Activated naive CD4-positive, alpha-beta T cell treated with anti-CD3 and anti-CD28 coated beads, Interleukin-2, amount 50 U/mL, for 72 hours (primary cell): ENCODE results near the gene UCP3. TPM values are rescaled to one million over a fixed set of nuclear protein-coding genes. Genes with fewer than 3 reads are reported as not detected.

Experiments
- ATAC-seq, 2 donors: fragments of 150-1000 bp; cut with Tn5 transposase; 2 replicates each; pipeline ENCODE4 v1.10.0; 2021; ENCODE audit warnings: mild to moderate bottlenecking in 2 of 2, moderate library complexity in 2 of 2
- DNase-seq, 2 donors: peaks; one replicate each; pipeline ENCODE4 v3.0.0; 2021 to 2022; ENCODE audit warnings: low spot score in 2 of 2
- H3K27ac Mint-ChIP-seq, 2 donors: one replicate each; pipeline ENCODE4 v1.8.0; 2022; ENCODE audit warnings: mild to moderate bottlenecking in 2 of 2, mixed read lengths in 2 of 2
- H3K36me3 Mint-ChIP-seq, 2 donors: one replicate each; pipeline ENCODE4 v1.8.0; 2022; ENCODE audit warnings: mixed read lengths in 2 of 2
- H3K9me3 Mint-ChIP-seq, 2 donors: one replicate each; pipeline ENCODE4 v1.8.0; 2022; ENCODE audit warnings: mixed read lengths in 2 of 2
- total RNA-seq, 2 donors: library from RNA; stranded (reverse); gene quantifications; one replicate each; pipeline ENCODE4 v1.2.3, GENCODE V29; 2022

Gene UCP3
- total RNA-seq: 1 to 10 TPM; 1.5 to 2.7 TPM

- Mint-ChIP-seq H3K9me3 (peaks cover 0 to 4% of the 10 kb centered on the region in 2 donors), H3K27ac (peak within 1 kb of the TSS; percentile 98 to 100)
These were observed at the start of gene UCP3 for GRCh38 chr11:74008373-74009229. Gene UCP3, minus strand, starts transcription at chr11:74009085. Its CDS starts 2,043 bp downstream, at chr11:74007042.

GRCh38 chr11:74057249-74058151 lies 48.6 kb upstream of the UCP3 start:
- DNase-seq: no peak
- Mint-ChIP-seq H3K27ac (peak overlapping the region in 1 of 2 donors; percentile 15), H3K36me3 (peaks cover 13 to 16% of the 10 kb centered on the region in 2 donors), H3K9me3 (peaks cover 0 to 4% of the 10 kb centered on the region in 2 donors)
- ATAC-seq: no peak

More at GRCh38 chr11:74008373-74009229, at the start of gene UCP3:
- H3K36me3 Mint-ChIP-seq: peaks cover 0 to 9% of the 10 kb centered on the region in 2 donors
- DNase-seq (no peak), ATAC-seq (no peak)

DNA sequence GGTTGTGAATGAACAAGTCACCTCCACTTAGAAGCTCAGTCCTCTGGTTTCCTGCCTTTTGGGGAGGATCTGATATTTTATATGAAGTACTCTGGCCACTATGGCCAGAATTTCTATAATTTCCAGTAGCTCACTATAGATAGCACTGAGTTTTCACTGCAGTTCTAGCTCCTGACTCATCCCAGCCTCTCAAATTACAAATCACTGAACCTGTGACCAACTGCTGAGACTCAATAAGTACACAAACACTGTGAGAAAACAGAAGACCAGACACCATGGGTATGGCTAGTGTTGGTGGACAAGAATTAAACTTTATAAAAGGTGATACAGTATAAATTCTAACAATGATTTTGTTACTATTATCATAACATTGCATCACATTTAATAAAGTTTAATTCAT lies 47.1 kb upstream of the UCP3 start:
- ATAC-seq (no peak), DNase-seq (no peak)
- H3K36me3 Mint-ChIP-seq: peaks cover 0 to 9% of the 10 kb centered on the region in 2 donors
- H3K9me3 Mint-ChIP-seq: peaks cover 0 to 4% of the 10 kb centered on the region in 2 donors
- H3K27ac Mint-ChIP-seq: no peak overlapping the region

DNA sequence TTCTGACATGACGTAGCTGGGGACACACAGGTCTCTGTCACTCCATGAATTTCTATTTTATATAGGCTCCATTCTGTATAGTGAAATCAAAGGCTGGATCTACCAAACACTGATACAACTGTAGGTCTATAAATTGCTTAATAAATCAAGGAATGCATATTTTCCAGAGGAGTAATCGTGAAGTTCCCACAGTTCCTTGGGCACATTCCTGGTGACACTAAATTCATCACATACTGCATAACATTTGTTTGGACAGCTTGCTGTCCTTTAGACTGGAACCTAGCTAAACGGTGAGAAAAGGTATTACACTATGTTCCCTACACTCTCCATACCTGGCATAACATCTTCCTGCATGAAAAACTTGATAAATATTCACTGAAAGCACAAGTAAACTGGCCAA lies 41.6 kb upstream of the UCP3 start:
- no peaks in the 10 kb centered on the region for H3K9me3 Mint-ChIP-seq
- DNase-seq (no peak), ATAC-seq (no peak)
- H3K36me3 Mint-ChIP-seq: peaks cover 0 to 4% of the 10 kb centered on the region in 2 donors
- no peak overlapping the region for H3K27ac Mint-ChIP-seq

DNA sequence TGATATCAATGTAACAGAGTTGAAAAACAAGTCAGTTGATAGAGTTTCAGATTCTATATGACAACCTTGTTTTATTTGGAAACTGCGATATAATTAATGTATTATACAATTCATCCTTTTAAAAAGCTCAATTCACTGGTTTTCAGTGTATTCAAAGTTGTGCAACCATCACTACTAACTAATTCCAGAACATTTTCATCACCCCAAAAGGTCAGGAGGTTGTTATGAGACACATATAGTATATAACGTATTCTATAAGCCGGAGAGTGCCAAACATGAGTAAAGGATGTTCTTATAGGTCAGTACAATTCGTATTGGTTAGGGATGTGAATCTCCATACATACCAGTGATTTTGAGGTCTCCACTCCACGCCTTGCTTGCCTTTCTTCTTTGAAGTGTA lies 40.1 kb upstream of the UCP3 start:
- Mint-ChIP-seq H3K36me3 (peaks cover 4 to 5% of the 10 kb centered on the region in 2 donors), H3K9me3 (no peaks in the 10 kb centered on the region), H3K27ac (no peak overlapping the region)
- no peak for DNase-seq
- ATAC-seq: no peak

DNA sequence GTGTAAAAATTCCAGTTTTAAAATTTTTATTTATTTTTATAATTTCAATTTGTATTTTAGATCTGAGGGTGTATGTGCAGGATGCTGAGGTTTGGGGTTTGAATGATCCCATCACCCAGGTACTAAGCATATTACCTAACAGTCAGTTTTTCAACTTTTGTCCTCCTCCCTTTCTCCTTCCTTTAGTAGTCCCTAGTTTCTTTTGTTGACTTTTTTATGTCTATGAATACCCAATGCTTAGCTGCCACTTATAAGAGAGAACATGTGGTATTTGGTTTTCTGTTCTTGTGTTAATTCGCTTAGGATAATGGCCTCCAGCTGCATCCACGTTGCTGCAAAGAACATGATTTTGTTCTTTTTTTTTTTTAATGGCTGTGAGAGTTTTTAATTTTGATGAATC lies 35.7 kb upstream of the UCP3 start:
- ATAC-seq (no peak), DNase-seq (no peak)
- H3K9me3 Mint-ChIP-seq: no peaks in the 10 kb centered on the region
- H3K27ac Mint-ChIP-seq: no peak overlapping the region
- peaks cover 5 to 14% of the 10 kb centered on the region in 2 donors for H3K36me3 Mint-ChIP-seq

DNA sequence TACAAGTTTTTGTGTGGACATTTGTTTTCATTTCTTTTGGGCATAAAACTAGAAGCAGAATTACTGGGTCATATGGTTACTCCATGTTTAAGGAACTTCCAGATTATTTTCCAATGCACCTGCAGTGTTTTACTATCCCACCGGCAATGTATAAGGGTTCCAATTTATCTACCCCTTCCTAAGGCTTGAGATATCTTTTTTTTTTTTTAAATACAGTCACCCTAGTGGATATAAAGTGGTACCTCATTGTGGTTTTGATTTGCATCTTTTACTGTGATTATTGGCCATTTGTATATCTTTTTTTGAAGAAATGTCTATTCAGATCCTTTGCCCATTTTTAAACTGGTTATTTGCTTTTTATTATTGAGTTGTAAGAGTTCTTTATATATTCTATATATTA lies 34.6 kb upstream of the UCP3 start:
- no peak for ATAC-seq
- Mint-ChIP-seq H3K27ac (no peak overlapping the region), H3K9me3 (no peaks in the 10 kb centered on the region), H3K36me3 (peaks cover 5 to 10% of the 10 kb centered on the region in 2 donors)
- no peak for DNase-seq

DNA sequence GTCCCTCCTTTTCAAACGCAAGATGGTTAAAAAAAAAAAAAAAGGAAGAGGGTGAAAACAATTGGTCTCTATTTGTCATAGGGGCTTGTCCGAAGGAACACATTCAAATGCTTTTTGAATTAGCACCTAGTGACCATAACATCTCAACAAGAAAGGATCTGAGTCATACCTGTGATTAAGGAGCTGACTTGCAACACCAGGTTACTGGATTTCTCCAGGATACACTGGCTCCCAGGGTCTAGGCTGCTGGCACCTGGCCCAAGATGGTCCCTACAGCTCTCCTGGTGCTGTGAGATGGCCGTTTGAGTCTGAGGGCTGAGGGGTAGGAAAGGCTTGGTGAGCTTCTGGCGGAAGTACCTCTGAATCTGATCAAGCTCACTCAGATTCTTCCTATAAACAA lies 28.4 kb upstream of the UCP3 start:
- DNase-seq: no peak
- Mint-ChIP-seq H3K27ac (peak overlapping the region in 1 of 2 donors; percentile 14), H3K9me3 (no peaks in the 10 kb centered on the region), H3K36me3 (peaks cover 0 to 10% of the 10 kb centered on the region in 2 donors)
- ATAC-seq: no peak

DNA sequence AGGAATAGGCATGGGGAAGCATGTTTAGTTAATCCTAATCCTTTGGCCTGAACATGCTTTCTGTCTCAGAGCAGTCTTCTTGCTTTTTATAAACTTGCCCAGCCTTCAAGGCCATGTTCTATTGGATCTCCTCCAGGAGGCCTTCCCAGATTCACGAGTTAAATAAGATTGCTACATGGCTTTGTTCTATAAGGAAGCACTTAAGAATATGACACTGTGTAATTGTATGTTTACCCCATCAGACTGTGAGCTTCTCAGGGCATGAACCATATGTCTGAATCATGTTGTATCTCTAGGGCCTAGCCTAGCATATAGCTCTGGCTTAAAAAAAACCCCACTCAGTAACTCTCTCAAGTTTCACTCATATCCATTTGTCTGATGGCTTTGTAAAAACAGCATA lies 26.4 kb upstream of the UCP3 start:
- Mint-ChIP-seq H3K36me3 (peaks cover 0 to 7% of the 10 kb centered on the region in 2 donors), H3K27ac (no peak overlapping the region), H3K9me3 (no peaks in the 10 kb centered on the region)
- ATAC-seq (no peak), DNase-seq (no peak)

- no peaks in the 10 kb centered on the region for H3K9me3 Mint-ChIP-seq
- H3K36me3 Mint-ChIP-seq: peaks cover 0 to 7% of the 10 kb centered on the region in 2 donors
- no peak overlapping the region for H3K27ac Mint-ChIP-seq
- no peak for DNase-seq
- ATAC-seq: peak in 1 of 2 donors; percentile 28
These were observed 24.2 kb upstream of the UCP3 start for GRCh38 chr11:74033046-74033445.

- Mint-ChIP-seq H3K27ac (peak overlapping the region; percentile 35 to 51), H3K9me3 (no peaks in the 10 kb centered on the region), H3K36me3 (peaks cover 2 to 9% of the 10 kb centered on the region in 2 donors)
- ATAC-seq (peak in 1 of 2 donors; percentile 60), DNase-seq (no peak)
These were observed 22.1 kb upstream of the UCP3 start for GRCh38 chr11:74030723-74031676.

DNA sequence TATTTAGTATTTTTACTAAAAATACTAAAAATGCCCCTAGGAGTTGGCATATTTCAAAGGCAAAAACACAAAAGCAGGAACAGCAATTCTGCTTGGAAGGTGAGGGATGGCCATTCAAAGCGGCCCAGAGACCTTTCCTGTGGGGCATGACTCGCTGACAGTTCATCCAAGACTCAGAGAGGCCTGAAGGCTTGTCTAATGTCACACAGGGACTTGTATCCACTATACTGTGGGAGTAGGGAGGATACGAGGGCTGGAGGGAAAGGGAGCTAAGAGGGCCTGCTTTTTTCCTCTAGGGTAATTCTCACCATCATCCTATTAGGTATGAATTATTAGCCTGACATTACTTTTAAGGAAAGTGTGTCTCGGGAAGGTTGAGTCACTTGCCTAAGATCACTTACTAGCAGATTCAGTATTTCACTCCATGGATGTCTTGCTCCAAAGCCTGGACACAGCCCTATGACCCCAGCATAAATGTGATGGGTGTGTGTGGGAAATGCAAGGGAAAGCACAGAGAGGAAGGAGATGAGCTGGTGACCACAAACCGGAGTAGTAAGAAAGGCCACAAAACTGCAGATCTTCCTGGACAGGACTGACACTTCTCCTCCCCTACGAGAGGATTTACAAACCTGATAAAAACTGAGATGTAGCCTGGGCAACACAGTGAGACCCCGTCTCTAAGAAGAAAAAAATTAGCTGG lies 16.7 kb upstream of the UCP3 start:
- Mint-ChIP-seq H3K27ac (peak overlapping the region; percentile 6 to 86), H3K36me3 (peaks cover 12 to 16% of the 10 kb centered on the region in 2 donors), H3K9me3 (no peaks in the 10 kb centered on the region)
- ATAC-seq (peak; percentile 29 to 74), DNase-seq (no peak)

- Mint-ChIP-seq H3K27ac (peak overlapping the region; percentile 58 to 86), H3K36me3 (peaks cover 12 to 14% of the 10 kb centered on the region in 2 donors), H3K9me3 (no peaks in the 10 kb centered on the region)
- ATAC-seq (peak; percentile 7 to 12), DNase-seq (no peak)
These were observed 15.6 kb upstream of the UCP3 start for GRCh38 chr11:74024261-74025029.

DNA sequence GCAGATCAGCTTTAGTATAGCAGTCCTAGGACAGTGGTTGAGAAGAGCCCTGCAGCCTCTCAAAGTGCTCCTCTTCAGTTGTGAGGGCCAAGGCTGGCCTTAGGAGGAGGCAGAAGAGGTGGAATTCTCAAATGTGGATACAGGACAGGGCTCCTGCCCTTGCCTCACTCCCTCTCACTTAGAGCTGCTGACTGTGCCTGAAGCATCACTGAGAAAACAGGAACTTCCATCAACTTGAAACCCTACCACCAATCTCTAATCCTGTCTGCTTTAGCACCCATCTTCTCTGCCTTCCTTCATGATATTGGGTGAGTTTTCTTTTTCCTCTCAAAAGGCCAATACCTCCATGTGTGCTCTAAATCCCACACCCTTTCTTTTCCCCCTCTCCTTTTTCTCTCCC lies 14.4 kb upstream of the UCP3 start:
- H3K36me3 Mint-ChIP-seq: peaks cover 12 to 14% of the 10 kb centered on the region in 2 donors
- DNase-seq (no peak), ATAC-seq (no peak)
- peak overlapping the region; percentile 4 to 81 for H3K27ac Mint-ChIP-seq
- no peaks in the 10 kb centered on the region for H3K9me3 Mint-ChIP-seq

- DNase-seq (no peak), ATAC-seq (no peak)
- H3K27ac Mint-ChIP-seq: no peak overlapping the region
- H3K9me3 Mint-ChIP-seq: no peaks in the 10 kb centered on the region
- peaks cover 14 to 16% of the 10 kb centered on the region in 2 donors for H3K36me3 Mint-ChIP-seq
These were observed 13.7 kb upstream of the UCP3 start for GRCh38 chr11:74022546-74022945.
